Neuron (in vitro differentiated cells): ENCODE measurements around the gene PTPRU.
"Not testable (repeated sequence)": the region's sequence is repeated elsewhere in the genome, so short reads cannot be mapped to it uniquely, and the experiment has no call there.

Experiments used
- H2AFZ ChIP-seq: one replicate; pipeline ENCODE4 v1.6.1; 2013; ENCODE audit warnings: low read depth, mild to moderate bottlenecking, inconsistent platforms, low read length, moderate library complexity
- H3K27me3 ChIP-seq: one replicate; pipeline ENCODE4 v1.6.1; 2013; ENCODE audit warnings: low read length; ENCODE audit not compliant: insufficient read depth
- H3K36me3 ChIP-seq: one replicate; pipeline ENCODE4 v1.6.1; 2013; ENCODE audit warnings: low read length; ENCODE audit not compliant: insufficient read depth
- H3K4me1 ChIP-seq: one replicate; pipeline ENCODE4 v1.6.1; 2013; ENCODE audit warnings: low read length; ENCODE audit not compliant: insufficient read depth
- H3K4me3 ChIP-seq: 2 replicates; pipeline ENCODE4 v1.5.1; 2013; ENCODE audit warnings: mild to moderate bottlenecking, low read length, moderate library complexity
- H3K9me3 ChIP-seq: one replicate; pipeline ENCODE4 v1.6.1; 2013; ENCODE audit warnings: low read length

Gene PTPRU

GRCh38 chr1:29283804-29284195 lies 47.5 kb downstream of the PTPRU start:
- Histone ChIP-seq H3K4me3 (peak overlapping the region; percentile 15), H2AFZ (no peak overlapping the region), H3K36me3 (no peaks in the 10 kb centered on the region), H3K4me1 (no peaks in the 10 kb centered on the region), H3K9me3 (no peaks in the 10 kb centered on the region), H3K27me3 (no peaks in the 10 kb centered on the region)

- Histone ChIP-seq H3K4me1 (no peaks in the 10 kb centered on the region), H3K9me3 (no peaks in the 10 kb centered on the region), H3K36me3 (no peaks in the 10 kb centered on the region), H2AFZ (no peak overlapping the region), H3K27me3 (no peaks in the 10 kb centered on the region), H3K4me3 (no peak overlapping the region)
Measured at GRCh38 chr1:29284286-29284960, 48.1 kb downstream of the PTPRU start.

GRCh38 chr1:29284961-29285560 lies 48.7 kb downstream of the PTPRU start:
- Histone ChIP-seq H3K4me1 (no peaks in the 10 kb centered on the region), H3K4me3 (no peak overlapping the region), H3K36me3 (no peaks in the 10 kb centered on the region), H3K27me3 (no peaks in the 10 kb centered on the region), H3K9me3 (no peaks in the 10 kb centered on the region), H2AFZ (no peak overlapping the region)

- no peaks in the 10 kb centered on the region for H3K9me3 ChIP-seq
- H3K27me3 ChIP-seq = no peaks in the 10 kb centered on the region
- H2AFZ ChIP-seq = no peak overlapping the region
- no peak overlapping the region for H3K4me3 ChIP-seq
- no peaks in the 10 kb centered on the region for H3K4me1 ChIP-seq
- no peaks in the 10 kb centered on the region for H3K36me3 ChIP-seq
Measured at GRCh38 chr1:29285771-29286170, 49.4 kb downstream of the PTPRU start.

GRCh38 chr1:29286194-29286767 lies 50.0 kb downstream of the PTPRU start:
- Histone ChIP-seq H3K9me3 (no peaks in the 10 kb centered on the region), H2AFZ (no peak overlapping the region), H3K4me1 (no peaks in the 10 kb centered on the region), H3K27me3 (no peaks in the 10 kb centered on the region), H3K4me3 (no peak overlapping the region), H3K36me3 (no peaks in the 10 kb centered on the region)

GRCh38 chr1:29289493-29289892 lies 53.2 kb downstream of the PTPRU start:
- H3K4me1 ChIP-seq = no peaks in the 10 kb centered on the region
- H2AFZ ChIP-seq = no peak overlapping the region
- H3K27me3 ChIP-seq = no peaks in the 10 kb centered on the region
- H3K4me3 ChIP-seq = no peak overlapping the region
- H3K9me3 ChIP-seq = no peaks in the 10 kb centered on the region
- H3K36me3 ChIP-seq = no peaks in the 10 kb centered on the region

GRCh38 chr1:29290414-29290985 lies 54.2 kb downstream of the PTPRU start:
- Histone ChIP-seq H3K4me3 (no peak overlapping the region), H3K4me1 (no peaks in the 10 kb centered on the region), H3K36me3 (no peaks in the 10 kb centered on the region), H3K27me3 (no peaks in the 10 kb centered on the region), H3K9me3 (no peaks in the 10 kb centered on the region), H2AFZ (no peak overlapping the region)

- no peaks in the 10 kb centered on the region for H3K4me1 ChIP-seq
- no peaks in the 10 kb centered on the region for H3K9me3 ChIP-seq
- H3K27me3 ChIP-seq = no peaks in the 10 kb centered on the region
- no peak overlapping the region for H2AFZ ChIP-seq
- no peaks in the 10 kb centered on the region for H3K36me3 ChIP-seq
- H3K4me3 ChIP-seq = no peak overlapping the region
Measured at GRCh38 chr1:29291756-29292155, 55.4 kb downstream of the PTPRU start.

GRCh38 chr1:29292344-29292743 lies 56.0 kb downstream of the PTPRU start:
- no peak overlapping the region for H3K4me3 ChIP-seq
- H3K36me3 ChIP-seq = no peaks in the 10 kb centered on the region
- H3K4me1 ChIP-seq = no peaks in the 10 kb centered on the region
- H3K27me3 ChIP-seq = no peaks in the 10 kb centered on the region
- H2AFZ ChIP-seq = no peak overlapping the region
- no peaks in the 10 kb centered on the region for H3K9me3 ChIP-seq

GRCh38 chr1:29297450-29297849 lies 61.1 kb downstream of the PTPRU start:
- H3K27me3 ChIP-seq = no peaks in the 10 kb centered on the region
- H3K36me3 ChIP-seq = no peaks in the 10 kb centered on the region
- no peaks in the 10 kb centered on the region for H3K4me1 ChIP-seq
- H3K4me3 ChIP-seq = no peak overlapping the region
- H3K9me3 ChIP-seq = no peaks in the 10 kb centered on the region
- no peak overlapping the region for H2AFZ ChIP-seq

GRCh38 chr1:29298246-29298645 lies 61.9 kb downstream of the PTPRU start:
- no peaks in the 10 kb centered on the region for H3K9me3 ChIP-seq
- no peak overlapping the region for H2AFZ ChIP-seq
- no peaks in the 10 kb centered on the region for H3K4me1 ChIP-seq
- no peak overlapping the region for H3K4me3 ChIP-seq
- H3K27me3 ChIP-seq = no peaks in the 10 kb centered on the region
- H3K36me3 ChIP-seq = no peaks in the 10 kb centered on the region

- H3K4me3 ChIP-seq = no peak overlapping the region
- no peaks in the 10 kb centered on the region for H3K27me3 ChIP-seq
- no peak overlapping the region for H2AFZ ChIP-seq
- no peaks in the 10 kb centered on the region for H3K36me3 ChIP-seq
- H3K9me3 ChIP-seq = no peaks in the 10 kb centered on the region
- H3K4me1 ChIP-seq = peaks cover 3% of the 10 kb centered on the region
Measured at GRCh38 chr1:29299446-29299845, 63.1 kb downstream of the PTPRU start.

GRCh38 chr1:29301732-29302131 lies 65.4 kb downstream of the PTPRU start:
- H3K36me3 ChIP-seq = not testable (repeated sequence)

More at GRCh38 chr1:29301732-29302131, 65.4 kb downstream of the PTPRU start:
- not testable (repeated sequence) for H3K4me3 ChIP-seq, H3K4me1 ChIP-seq, H3K9me3 ChIP-seq, H2AFZ ChIP-seq, H3K27me3 ChIP-seq
